ENCODE data around the gene GSG1L.

DNA sequence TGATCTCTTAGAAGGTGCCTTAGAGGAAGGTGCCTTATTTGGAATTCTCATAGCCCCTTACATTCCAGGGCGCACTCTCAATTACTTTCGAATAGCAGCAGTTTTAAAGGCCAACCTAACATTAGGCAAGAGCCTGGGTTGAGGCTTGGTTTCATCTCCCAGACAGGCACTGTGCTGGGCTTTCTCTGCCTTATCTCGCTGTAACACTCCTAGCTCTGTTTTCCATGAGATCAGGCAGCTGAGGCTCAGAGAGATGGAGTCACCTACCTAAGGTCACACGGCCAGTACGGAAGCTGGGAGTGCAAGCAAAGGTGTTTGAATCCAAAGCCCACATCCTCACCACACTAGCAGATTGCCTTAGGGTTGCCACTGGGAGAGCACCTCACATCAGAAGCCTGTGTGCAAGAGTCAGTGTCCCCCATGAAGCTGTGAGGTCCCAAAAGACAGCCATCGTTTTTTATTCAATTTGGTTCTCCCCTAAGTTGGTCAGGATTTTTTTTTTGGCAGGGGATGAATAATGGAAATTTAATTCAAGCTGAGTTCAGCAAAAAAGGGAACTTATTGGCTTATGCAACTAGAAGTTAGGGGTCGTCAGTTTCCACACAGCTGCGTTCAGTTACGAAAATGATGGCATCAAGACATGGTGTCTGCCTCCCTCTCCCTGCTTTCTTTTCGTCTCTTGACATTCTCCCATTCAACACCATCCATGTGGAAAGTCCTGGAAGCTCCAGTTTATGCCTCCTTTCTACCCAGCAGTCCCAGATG is 307.1 kb downstream of the GSG1L start:
- TF ChIP-seq, protein P1, sequence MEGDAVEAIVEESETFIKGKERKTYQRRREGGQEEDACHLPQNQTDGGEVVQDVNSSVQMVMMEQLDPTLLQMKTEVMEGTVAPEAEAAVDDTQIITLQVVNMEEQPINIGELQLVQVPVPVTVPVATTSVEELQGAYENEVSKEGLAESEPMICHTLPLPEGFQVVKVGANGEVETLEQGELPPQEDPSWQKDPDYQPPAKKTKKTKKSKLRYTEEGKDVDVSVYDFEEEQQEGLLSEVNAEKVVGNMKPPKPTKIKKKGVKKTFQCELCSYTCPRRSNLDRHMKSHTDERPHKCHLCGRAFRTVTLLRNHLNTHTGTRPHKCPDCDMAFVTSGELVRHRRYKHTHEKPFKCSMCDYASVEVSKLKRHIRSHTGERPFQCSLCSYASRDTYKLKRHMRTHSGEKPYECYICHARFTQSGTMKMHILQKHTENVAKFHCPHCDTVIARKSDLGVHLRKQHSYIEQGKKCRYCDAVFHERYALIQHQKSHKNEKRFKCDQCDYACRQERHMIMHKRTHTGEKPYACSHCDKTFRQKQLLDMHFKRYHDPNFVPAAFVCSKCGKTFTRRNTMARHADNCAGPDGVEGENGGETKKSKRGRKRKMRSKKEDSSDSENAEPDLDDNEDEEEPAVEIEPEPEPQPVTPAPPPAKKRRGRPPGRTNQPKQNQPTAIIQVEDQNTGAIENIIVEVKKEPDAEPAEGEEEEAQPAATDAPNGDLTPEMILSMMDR (IDR thresholded peaks at IDR 0.05), result no peak
- TF ChIP-seq POLR2A (IDR thresholded peaks at IDR 0.05), result no peak

Measured in adrenal gland (tissue), 5 donors.